ENCODE data around the gene STK4. TPM values are rescaled to one million over a fixed set of nuclear protein-coding genes. Genes with fewer than 3 reads are reported as not detected.
"Not testable (repeated sequence)": the region's sequence is repeated elsewhere in the genome, so short reads cannot be mapped to it uniquely, and the experiment has no call there.

The STK4 gene
- total RNA-seq, 1 donor from 2014 or later, result 17.4 TPM

- no peak for DNase-seq (ENCODE audit: low read depth)
- no peak for TF ChIP-seq CTCF (conservative IDR thresholded peaks at IDR 0.05; ENCODE audit: low read depth, low read length)
Observed at GRCh38 chr20:45056473-45057173, 90.3 kb downstream of the STK4 start.

GRCh38 chr20:45058168-45058850, 92.0 kb downstream of the STK4 start:
- no peak for DNase-seq (ENCODE audit: low read depth)
- no peak overlapping the region for H3K4me3 ChIP-seq (ENCODE audit: low read depth, low read length)
- TF ChIP-seq CTCF (conservative IDR thresholded peaks at IDR 0.05; ENCODE audit: low read depth, low read length), result no peak

More at GRCh38 chr20:45056473-45057173, 90.3 kb downstream of the STK4 start:
- H3K4me3 ChIP-seq (ENCODE audit: low read depth, low read length), result no peak overlapping the region

GRCh38 chr20:45059022-45059728, 92.9 kb downstream of the STK4 start:
- no peak for DNase-seq (ENCODE audit: low read depth)
- TF ChIP-seq CTCF (conservative IDR thresholded peaks at IDR 0.05; ENCODE audit: low read depth, low read length), result no peak

GRCh38 chr20:45060294-45060693, 94.0 kb downstream of the STK4 start:
- no peak for TF ChIP-seq CTCF (conservative IDR thresholded peaks at IDR 0.05; ENCODE audit: low read depth, low read length)
- H3K4me3 ChIP-seq (ENCODE audit: low read depth, low read length), result no peak overlapping the region
- no peak for DNase-seq (ENCODE audit: low read depth)

More at GRCh38 chr20:45059022-45059728, 92.9 kb downstream of the STK4 start:
- no peak overlapping the region for H3K4me3 ChIP-seq (ENCODE audit: low read depth, low read length)

- TF ChIP-seq CTCF (conservative IDR thresholded peaks at IDR 0.05; ENCODE audit: low read depth, low read length), result no peak
- peak; percentile 91 for DNase-seq (ENCODE audit: low read depth)
- H3K4me3 ChIP-seq (ENCODE audit: low read depth, low read length), result no peak overlapping the region
Observed at GRCh38 chr20:45061244-45061643, 94.9 kb downstream of the STK4 start.

- DNase-seq (ENCODE audit: low read depth); H3K4me3 ChIP-seq (ENCODE audit: low read depth, low read length): not testable (repeated sequence)
Observed at GRCh38 chr20:45063107-45063506, 96.8 kb downstream of the STK4 start.

- no peak for TF ChIP-seq CTCF (conservative IDR thresholded peaks at IDR 0.05; ENCODE audit: low read depth, low read length)
- no peak for DNase-seq (ENCODE audit: low read depth)
- no peak overlapping the region for H3K4me3 ChIP-seq (ENCODE audit: low read depth, low read length)
Observed at GRCh38 chr20:45064812-45065211, 98.5 kb downstream of the STK4 start.

Data from epithelial cell of proximal tubule (primary cell).